GM19240 (cell line): ENCODE results near the gene CHN2.

ENCODE experiments used
- DNase-seq: peaks from one replicate; pipeline ENCODE4 v3.0.0; 2011; ENCODE audit warnings: low spot score; ENCODE audit not compliant: insufficient read length

Gene CHN2

GRCh38 chr7:29463504-29464158, 269.1 kb downstream of the CHN2 start:
- DNase-seq = no peak

- DNase-seq = no peak
These were observed 270.2 kb downstream of the CHN2 start for GRCh38 chr7:29464753-29465152.

GRCh38 chr7:29467193-29467926, 272.8 kb downstream of the CHN2 start:
- no peak for DNase-seq

- DNase-seq = no peak
These were observed 273.6 kb downstream of the CHN2 start for GRCh38 chr7:29468196-29468595.

GRCh38 chr7:29469281-29469680, 274.7 kb downstream of the CHN2 start:
- no peak for DNase-seq

- DNase-seq = no peak
These were observed 275.5 kb downstream of the CHN2 start for GRCh38 chr7:29469976-29470557.

GRCh38 chr7:29471444-29472138, 277.0 kb downstream of the CHN2 start:
- DNase-seq = no peak

- no peak for DNase-seq
These were observed 282.3 kb downstream of the CHN2 start for GRCh38 chr7:29476916-29477315.

- no peak for DNase-seq
These were observed 283.7 kb downstream of the CHN2 start for GRCh38 chr7:29478226-29478625.

- DNase-seq = no peak
These were observed 284.2 kb downstream of the CHN2 start for GRCh38 chr7:29478687-29479240.

GRCh38 chr7:29479301-29480200, 285.0 kb downstream of the CHN2 start:
- DNase-seq = no peak

GRCh38 chr7:29480451-29480850, 285.9 kb downstream of the CHN2 start:
- no peak for DNase-seq

- no peak for DNase-seq
These were observed 286.5 kb downstream of the CHN2 start for GRCh38 chr7:29480934-29481651.

GRCh38 chr7:29482056-29482455, 287.5 kb downstream of the CHN2 start:
- DNase-seq = no peak

GRCh38 chr7:29483219-29484104, 288.9 kb downstream of the CHN2 start:
- no peak for DNase-seq

GRCh38 chr7:29484280-29484679, 289.7 kb downstream of the CHN2 start:
- DNase-seq = no peak

GRCh38 chr7:29485339-29486190, 291.0 kb downstream of the CHN2 start:
- no peak for DNase-seq

GRCh38 chr7:29486191-29486700, 291.7 kb downstream of the CHN2 start:
- DNase-seq = no peak
